A549 (cell line): Measurements from ENCODE around the gene TIMP3. TPM values are rescaled to one million over a fixed set of nuclear protein-coding genes. Genes with fewer than 3 reads are reported as not detected.

Experiments used
- ATAC-seq, 2 experiments: fragments of 200-7000 bp in 1 of 2; fragments of >200 bp in 1 of 2; cut with Nextera tagmentation in 1 of 2; cut with Tn5 transposase in 1 of 2; 3 replicates each; pipeline versions ENCODE4 v1.8.0 to v1.9.1; 2018 to 2020; ENCODE audit warnings: mild to moderate bottlenecking in 1 of 2, moderate library complexity in 1 of 2
- CTCF ChIA-PET: fragments of 300-600 bp; sonication (Branson Sonifier 250); formaldehyde crosslinking; extraction: SDS; loops from one replicate; lab custom pipeline; 2021; ENCODE audit warnings: antibody characterized with exemption, inconsistent platforms; lab: Yijun Ruan, JAX
- POLR2A ChIA-PET: fragments of 350-600 bp; formaldehyde crosslinking; extraction: SDS; loops from one replicate; lab custom pipeline; 2021; ENCODE audit warnings: antibody characterized with exemption, inconsistent platforms; lab: Yijun Ruan, JAX
- DNase-seq, 2 experiments: peaks; one replicate each; pipeline versions ENCODE4 v3.0.0 to v3.0.0-alpha.2; 2011 to 2016; ENCODE audit warnings: low read depth in 1 of 2, low spot score in 1 of 2
- FAIRE-seq: peaks from 2 replicates; lab custom pipeline; 2011; peaks lifted over from hg19 to GRCh38; lab: Jason Lieb, UNC
- H3K27ac ChIP-seq, 2 experiments: fragments of >200 bp; sonication (Bioruptor Twin); formaldehyde crosslinking; 3 replicates each; pipeline ENCODE4 v1.5.1; 2016 to 2017
- H3K4me1 ChIP-seq: fragments of >200 bp; sonication (Bioruptor Twin); formaldehyde crosslinking; 3 replicates; pipeline ENCODE4 v1.6.1; 2016
- H3K4me2 ChIP-seq: fragments of >200 bp; sonication (Bioruptor Twin); formaldehyde crosslinking; 3 replicates; pipeline ENCODE4 v1.6.1; 2016
- H3K4me3 ChIP-seq: fragments of >200 bp; sonication (Bioruptor Twin); formaldehyde crosslinking; 3 replicates; pipeline ENCODE4 v1.5.1; 2016
- H3K9me3 ChIP-seq: fragments of >200 bp; sonication (Bioruptor Twin); formaldehyde crosslinking; 3 replicates; pipeline ENCODE4 v1.6.1; 2016
- BCL3 ChIP-seq: fragments of >200 bp; sonication (Bioruptor Twin); formaldehyde crosslinking; IDR thresholded peaks from 3 replicates; pipeline ENCODE4 v1.6.1; 2016
- CBX2 ChIP-seq: fragments of 200-600 bp; sonication (generic); IDR thresholded peaks from 2 replicates; pipeline ENCODE4 v1.6.1; 2016; ENCODE audit warnings: low read depth, mild to moderate bottlenecking, borderline replicate concordance
- CBX8 ChIP-seq: fragments of 200-600 bp; sonication (generic); IDR thresholded peaks from 2 replicates; pipeline ENCODE4 v1.6.1; 2016
- CEBPB ChIP-seq, 2 experiments: fragments of >200 bp in 1 of 2; sonication (Bioruptor Twin) in 1 of 2; formaldehyde crosslinking in 1 of 2; IDR thresholded peaks; 2 replicates each; pipeline ENCODE4 v1.6.1; 2012 to 2016
- CHD2 ChIP-seq: fragments of 150-350 bp; IDR thresholded peaks from 2 replicates; pipeline ENCODE4 v1.6.1; 2014; ENCODE audit warnings: low read length; ENCODE audit not compliant: partially characterized antibody
- E2F6 ChIP-seq: IDR thresholded peaks from 2 replicates; pipeline ENCODE4 v1.6.1; 2012; ENCODE audit warnings: low read depth, borderline replicate concordance
- EHF ChIP-seq: fragments of 250-450 bp; sonication (Bioruptor Pico); IDR thresholded peaks from 2 replicates; pipeline ENCODE4 v1.5.0; 2020; ENCODE audit warnings: mild to moderate bottlenecking
- ELK1 ChIP-seq: fragments of 150-350 bp; IDR thresholded peaks from 2 replicates; pipeline ENCODE4 v1.6.1; 2014; ENCODE audit warnings: low read depth, mild to moderate bottlenecking, low read length
- EP300 ChIP-seq, 2 experiments: fragments of >200 bp; sonication (Bioruptor Twin); formaldehyde crosslinking; IDR thresholded peaks; 2 replicates in 1 of 2; 3 replicates in 1 of 2; pipeline ENCODE4 v1.6.1; 2016 to 2017
- ESRRA ChIP-seq: fragments of 150-350 bp; IDR thresholded peaks from 2 replicates; pipeline ENCODE4 v1.6.1; 2014; ENCODE audit warnings: mild to moderate bottlenecking, low read length, borderline replicate concordance
- FOSB ChIP-seq: fragments of 250-450 bp; sonication (Bioruptor Pico); IDR thresholded peaks from 2 replicates; pipeline ENCODE4 v1.5.0; 2020; ENCODE audit warnings: mild to moderate bottlenecking, moderate library complexity
- FOSL2 ChIP-seq, 2 experiments: fragments of 450-650 bp in 1 of 2; fragments of >200 bp in 1 of 2; sonication (Bioruptor Twin) in 1 of 2; formaldehyde crosslinking; IDR thresholded peaks; 2 replicates each; pipeline versions ENCODE4 v1.5.0 to v1.6.1; 2016 to 2020; ENCODE audit warnings: mild to moderate bottlenecking in 1 of 2, moderate library complexity in 1 of 2
- FOXS1 ChIP-seq: fragments of 250-450 bp; sonication (Bioruptor Pico); IDR thresholded peaks from 2 replicates; pipeline ENCODE4 v1.5.0; 2020; ENCODE audit warnings: mild to moderate bottlenecking, moderate library complexity
- HDAC2 ChIP-seq: fragments of 200-600 bp; sonication (generic); IDR thresholded peaks from 2 replicates; pipeline ENCODE4 v1.6.1; 2016
- HOXB13 ChIP-seq: fragments of 250-450 bp; sonication (Bioruptor Pico); IDR thresholded peaks from 2 replicates; pipeline ENCODE4 v1.5.0; 2020; ENCODE audit warnings: low read depth, mild to moderate bottlenecking, moderate library complexity
- JUN ChIP-seq, 2 experiments: fragments of >200 bp; sonication (Bioruptor Twin); formaldehyde crosslinking; IDR thresholded peaks; 2 replicates in 1 of 2; 3 replicates in 1 of 2; pipeline ENCODE4 v1.6.1; 2016 to 2017
- JUNB ChIP-seq: fragments of >200 bp; sonication (Bioruptor Twin); formaldehyde crosslinking; IDR thresholded peaks from 2 replicates; pipeline ENCODE4 v1.6.1; 2016
- KDM1A ChIP-seq: fragments of 200-600 bp; sonication (generic); IDR thresholded peaks from 2 replicates; pipeline ENCODE4 v1.6.1; 2016; ENCODE audit warnings: low read depth, mild to moderate bottlenecking
- MAFK ChIP-seq: fragments of 450-650 bp; IDR thresholded peaks from 2 replicates; pipeline ENCODE4 v1.6.1; 2014; ENCODE audit not compliant: partially characterized antibody
- MAZ ChIP-seq: fragments of 150-350 bp; IDR thresholded peaks from 2 replicates; pipeline ENCODE4 v1.6.1; 2014; ENCODE audit warnings: antibody characterized with exemption, low read depth, low read length, borderline replicate concordance
- RARB ChIP-seq: fragments of 250-450 bp; sonication (Bioruptor Pico); IDR thresholded peaks from 2 replicates; pipeline ENCODE4 v1.8.0; 2021; ENCODE audit warnings: mild to moderate bottlenecking, moderate library complexity
- RCOR1 ChIP-seq: fragments of 150-350 bp; IDR thresholded peaks from 2 replicates; pipeline ENCODE4 v1.6.1; 2014; ENCODE audit warnings: antibody characterized with exemption, low read length, low read depth
- ZNF302 ChIP-seq: fragments of 250-450 bp; sonication (Bioruptor Pico); IDR thresholded peaks from 2 replicates; pipeline ENCODE4 v1.9.0; 2021; ENCODE audit warnings: inconsistent platforms, mild to moderate bottlenecking, moderate library complexity
- WGBS: methylation state at CpG from one replicate; pipeline ENCODE4 v1.1.6; 2017; ENCODE audit errors: missing lambda C conversion rate; 5-methylcytosine and 5-hydroxymethylcytosine counted together
- polyA plus RNA-seq, 4 experiments: library from polyadenylated mRNA; depleted of rRNA in 3 of 4; stranded (reverse); fragments of >200 nt; fragmentation: RNase III in 1 of 4; extraction: RNeasy Plus Mini Kit Qiagen cat#74134 plus additional on column Dnase treatment in 1 of 4; gene quantifications; 2 replicates in 3 of 4; 3 replicates in 1 of 4; pipeline ENCODE4 v1.2.3, GENCODE V29; 2011 to 2017

TIMP3 gene
- polyA plus RNA-seq, 2 of the 4 experiments (the other 2 are of a cell fraction): 1.4 to 1.7 TPM

- ChIA-PET POLR2A (no interaction called here), CTCF (interaction anchor here (1.1 kb wide), 1 partner anchor 22 kb away, joined by 4 read pairs; no protein-coding TSS in a partner anchor)
- ATAC-seq (no peak), FAIRE-seq (no peak), DNase-seq (no peak)
- Histone ChIP-seq H3K9me3 (no peaks in the 10 kb centered on the region), H3K4me3 (no peak overlapping the region), H3K4me2 (no peak overlapping the region), H3K4me1 (no peaks in the 10 kb centered on the region), H3K27ac (no peak overlapping the region)
- WGBS: 58% methylated on average over 7 of the region's 7 CpGs
- TF ChIP-seq MAFK (no peak), ESRRA (no peak), EP300 (IDR thresholded peaks at IDR 0.05) (no peak), RARB (CRISPR knock-in tag) (no peak), BCL3 (no peak), RCOR1 (no peak), JUN (IDR thresholded peaks at IDR 0.05) (no peak), FOXS1 (CRISPR knock-in tag) (no peak), MAZ (no peak), CBX2 (no peak), CBX8 (no peak), KDM1A (no peak)
Observed at GRCh38 chr22:32819120-32819519, 17.6 kb downstream of the TIMP3 start.

GRCh38 chr22:32820131-32821119 lies 18.9 kb downstream of the TIMP3 start:
- 57% methylated on average over 13 of the region's 13 CpGs for WGBS
- Histone ChIP-seq H3K4me2 (no peak overlapping the region), H3K4me3 (no peak overlapping the region), H3K27ac (no peak overlapping the region), H3K9me3 (no peaks in the 10 kb centered on the region), H3K4me1 (no peaks in the 10 kb centered on the region)
- ChIA-PET CTCF (interaction anchor here (2.3 kb wide), 1 partner anchor 291 kb away, joined by 9 read pairs; no protein-coding TSS in a partner anchor), POLR2A (no interaction called here)
- FAIRE-seq (no peak), ATAC-seq (no peak), DNase-seq (no peak)
- TF ChIP-seq FOSL2 (IDR thresholded peaks at IDR 0.05) (no peak), FOSL2 (CRISPR knock-in tag; IDR thresholded peaks at IDR 0.05) (no peak), HOXB13 (no peak), E2F6 (no peak), ELK1 (no peak), HDAC2 (no peak), FOSB (CRISPR knock-in tag) (no peak), CHD2 (no peak), CBX8 (no peak), JUNB (no peak), ZNF302 (no peak), CEBPB (IDR thresholded peaks at IDR 0.05) (no peak), EHF (CRISPR knock-in tag) (no peak), EP300 (IDR thresholded peaks at IDR 0.05) (no peak)
